Measurements from ENCODE around the gene MEI1.

DNA sequence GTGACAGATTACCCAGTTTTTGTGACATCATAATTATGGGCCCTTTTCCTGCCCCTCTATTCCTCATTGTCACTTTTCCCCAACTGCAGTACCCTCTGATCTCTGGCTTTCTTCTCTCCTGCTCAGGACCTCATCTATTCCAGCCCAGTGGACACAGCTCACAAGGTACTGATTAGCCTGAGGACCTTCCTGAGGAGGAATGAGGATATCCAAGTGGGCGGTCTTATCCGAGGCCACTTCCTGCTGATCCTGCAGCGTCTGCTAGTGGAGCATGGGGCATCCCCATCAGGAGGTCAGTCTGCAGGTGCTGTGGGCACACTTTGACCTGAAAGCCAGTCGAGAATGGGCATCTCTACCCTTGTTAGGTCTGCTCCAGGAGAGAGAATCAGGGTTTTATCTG, 76.7 kb downstream of the MEI1 start:
- TF ChIP-seq, protein P1, sequence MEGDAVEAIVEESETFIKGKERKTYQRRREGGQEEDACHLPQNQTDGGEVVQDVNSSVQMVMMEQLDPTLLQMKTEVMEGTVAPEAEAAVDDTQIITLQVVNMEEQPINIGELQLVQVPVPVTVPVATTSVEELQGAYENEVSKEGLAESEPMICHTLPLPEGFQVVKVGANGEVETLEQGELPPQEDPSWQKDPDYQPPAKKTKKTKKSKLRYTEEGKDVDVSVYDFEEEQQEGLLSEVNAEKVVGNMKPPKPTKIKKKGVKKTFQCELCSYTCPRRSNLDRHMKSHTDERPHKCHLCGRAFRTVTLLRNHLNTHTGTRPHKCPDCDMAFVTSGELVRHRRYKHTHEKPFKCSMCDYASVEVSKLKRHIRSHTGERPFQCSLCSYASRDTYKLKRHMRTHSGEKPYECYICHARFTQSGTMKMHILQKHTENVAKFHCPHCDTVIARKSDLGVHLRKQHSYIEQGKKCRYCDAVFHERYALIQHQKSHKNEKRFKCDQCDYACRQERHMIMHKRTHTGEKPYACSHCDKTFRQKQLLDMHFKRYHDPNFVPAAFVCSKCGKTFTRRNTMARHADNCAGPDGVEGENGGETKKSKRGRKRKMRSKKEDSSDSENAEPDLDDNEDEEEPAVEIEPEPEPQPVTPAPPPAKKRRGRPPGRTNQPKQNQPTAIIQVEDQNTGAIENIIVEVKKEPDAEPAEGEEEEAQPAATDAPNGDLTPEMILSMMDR (IDR thresholded peaks at IDR 0.05), result no peak
- no peak for TF ChIP-seq POLR2A (IDR thresholded peaks at IDR 0.05)
